Hematopoietic multipotent progenitor cell treated with erythropoietin and hydrocortisone succinate and interleukin-3 and kit ligand, for 17 days (in vitro differentiated cells): Measurements from ENCODE around the gene CYP3A7.
A peak's percentile ranks its signal among the peaks of the same experiment; 100 is the strongest.
"Not testable (repeated sequence)": the region's sequence is repeated elsewhere in the genome, so short reads cannot be mapped to it uniquely, and the experiment has no call there.

Source experiments
- DNase-seq: peaks from one replicate; pipeline ENCODE4 v3.0.0-alpha.2; 2015; ENCODE audit warnings: low spot score

Gene CYP3A7

DNA sequence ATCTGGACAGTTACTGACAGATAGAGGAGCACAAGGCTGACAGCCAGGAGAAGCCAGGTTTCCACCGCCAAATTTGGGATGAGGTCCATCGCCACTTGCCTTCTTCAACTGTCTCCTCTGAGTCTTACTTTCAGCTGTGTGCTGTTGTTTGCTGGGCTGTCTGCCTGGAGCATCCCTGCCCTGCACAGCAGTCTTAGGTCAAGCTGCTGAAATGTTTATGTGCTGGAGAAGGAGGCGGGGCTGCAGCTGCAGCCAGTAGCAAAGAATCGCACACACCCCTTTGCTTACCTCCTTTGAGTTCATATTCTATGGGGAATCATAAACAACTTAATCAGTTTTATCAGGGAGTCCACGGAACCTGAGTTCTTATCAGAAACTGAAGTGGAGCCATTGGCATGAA is 35.0 kb downstream of the CYP3A7 start:
- no peak for DNase-seq

DNA sequence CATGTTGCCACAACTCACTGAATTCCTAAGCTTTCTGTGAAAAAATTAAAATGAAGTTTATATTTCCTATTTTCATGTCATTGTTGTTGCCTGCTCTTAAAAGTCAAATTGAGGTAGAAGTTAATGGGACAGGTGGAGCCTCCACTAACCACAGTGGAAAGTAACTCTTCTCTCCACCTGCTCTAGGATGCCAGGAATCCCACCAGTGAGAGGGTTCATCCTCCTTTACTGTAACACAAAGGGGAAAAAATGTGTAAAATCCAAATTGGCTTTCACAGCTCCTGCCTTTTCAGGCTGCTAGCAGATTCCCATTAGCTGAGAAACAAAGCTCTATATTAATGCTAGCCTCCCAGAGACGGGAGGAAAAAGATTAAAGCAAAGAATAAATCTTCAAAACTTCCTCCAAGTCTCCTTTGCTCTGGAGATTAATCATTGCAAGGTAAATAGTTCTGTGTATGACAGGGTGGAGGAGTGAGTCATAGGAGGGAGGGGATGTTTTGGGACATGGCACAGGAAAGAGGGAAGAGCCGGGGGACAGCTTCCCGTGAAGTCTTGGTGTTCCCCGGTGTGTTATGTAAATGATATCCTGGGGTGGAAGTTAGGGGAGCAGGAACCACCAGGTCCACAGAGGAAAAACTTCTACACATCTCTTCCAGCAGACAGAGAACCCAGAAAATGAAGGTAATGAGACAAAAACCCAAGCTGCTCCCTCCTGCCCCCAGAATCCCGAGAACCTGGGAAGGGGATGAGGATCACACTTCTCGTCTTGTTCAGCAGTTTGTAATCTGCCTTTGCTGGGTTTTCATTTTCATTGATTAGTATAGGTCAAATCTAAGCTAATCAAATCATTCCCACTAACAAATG is 35.9 kb downstream of the CYP3A7 start:
- not testable (repeated sequence) for DNase-seq

DNA sequence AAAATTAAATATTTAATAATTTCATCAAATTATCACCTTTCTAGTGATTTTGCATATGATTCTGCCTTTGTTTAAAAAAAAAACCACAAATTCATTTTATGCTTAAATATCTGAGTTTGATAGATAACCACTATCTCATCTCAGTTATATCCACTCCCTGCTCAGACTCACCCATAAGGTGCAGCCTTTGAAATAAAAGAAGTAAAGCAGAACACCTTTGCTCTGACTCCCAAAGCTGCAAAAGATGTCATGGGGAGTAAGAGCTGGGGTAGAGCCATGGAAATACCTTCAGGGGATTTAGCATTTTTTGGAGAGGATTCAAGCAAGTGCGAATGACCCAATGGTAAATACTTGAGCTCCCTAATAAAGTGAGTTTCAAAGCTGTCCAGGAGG is 40.1 kb downstream of the CYP3A7 start:
- no peak for DNase-seq

DNA sequence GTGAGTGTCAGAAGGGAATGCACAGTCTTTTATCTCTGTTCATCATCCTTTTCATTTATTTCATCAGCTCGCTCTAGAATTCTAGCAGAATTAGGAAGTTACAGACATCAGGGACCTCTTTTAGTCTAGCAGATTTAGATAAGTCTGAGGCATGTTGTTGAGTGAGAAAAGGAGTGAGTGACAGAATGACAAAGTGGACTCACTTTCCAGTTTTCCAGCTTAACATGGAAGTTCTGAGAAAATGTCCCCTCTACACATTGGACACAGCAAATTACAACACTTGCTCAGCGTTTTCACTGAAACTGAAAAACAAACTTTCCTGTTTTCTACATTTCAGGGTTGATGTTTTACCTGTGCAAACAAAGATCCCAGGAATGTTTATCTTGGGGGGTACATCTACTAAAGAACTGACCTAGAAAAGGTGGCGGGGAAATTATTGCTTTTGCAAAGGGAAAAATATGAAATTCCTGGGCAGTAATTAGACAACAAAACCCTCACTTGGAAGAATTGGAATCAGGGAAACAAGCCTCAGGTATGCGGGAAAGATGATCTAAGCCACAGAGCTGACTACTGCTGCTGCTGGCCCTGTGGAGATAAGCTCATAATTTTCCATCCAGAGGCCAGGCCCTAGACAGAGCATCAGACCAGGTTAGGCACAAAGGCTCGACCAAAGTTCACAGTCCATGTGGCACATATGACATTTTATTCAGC is 40.6 kb downstream of the CYP3A7 start:
- DNase-seq = no peak

DNA sequence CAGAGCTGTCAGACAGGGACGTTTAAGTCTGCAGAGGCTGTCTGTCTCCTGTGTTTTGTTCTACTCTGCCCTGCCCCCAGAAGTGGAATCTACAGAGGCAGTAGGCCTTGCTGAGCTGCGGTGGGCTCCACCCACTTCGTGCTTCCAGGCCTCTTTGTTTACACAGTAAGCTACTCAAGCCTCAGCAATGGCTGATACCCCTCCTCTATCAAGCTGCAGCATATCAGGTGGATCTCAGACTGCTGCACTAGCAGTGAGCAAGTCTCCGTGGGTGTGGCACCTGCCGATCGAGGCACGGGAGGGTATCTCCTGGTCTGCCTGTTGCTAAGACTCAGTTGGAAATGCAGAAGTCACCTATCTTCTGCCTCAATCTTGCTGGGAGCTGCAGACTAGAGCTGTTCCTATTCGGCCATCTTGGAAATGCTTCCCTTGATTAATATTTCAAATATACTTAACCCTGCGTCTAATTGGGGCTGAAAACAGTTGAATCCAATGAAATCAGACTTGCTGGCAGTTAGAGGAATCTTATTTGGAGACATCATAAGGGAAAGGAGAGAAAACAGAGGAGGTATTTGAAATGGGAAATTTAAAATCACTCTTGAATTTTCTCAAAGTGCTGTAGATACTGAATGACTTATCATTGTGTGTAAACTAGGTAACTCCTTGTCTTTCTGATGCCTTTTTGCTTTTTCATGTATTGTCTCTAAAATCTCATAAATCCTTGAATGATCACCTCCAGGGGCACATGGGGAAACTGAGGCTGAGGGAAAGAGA is 41.4 kb downstream of the CYP3A7 start:
- peak; percentile 57 for DNase-seq

DNA sequence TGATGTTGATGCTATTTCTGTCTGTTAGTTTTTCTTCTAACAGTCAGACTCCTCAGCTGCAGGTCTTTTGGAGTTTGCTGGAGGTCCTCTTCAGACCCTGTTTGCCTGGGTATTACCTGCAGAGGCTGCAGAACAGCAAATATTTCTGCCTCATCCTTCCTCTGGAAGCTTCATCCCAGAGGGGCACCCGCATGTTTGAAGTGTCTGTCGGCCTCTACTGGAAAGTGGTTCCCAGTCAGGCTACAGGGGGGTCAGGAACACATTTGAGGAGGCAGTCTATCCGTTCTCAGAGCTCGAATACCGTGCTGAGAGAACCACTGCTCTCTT is 41.9 kb downstream of the CYP3A7 start:
- DNase-seq = no peak

DNA sequence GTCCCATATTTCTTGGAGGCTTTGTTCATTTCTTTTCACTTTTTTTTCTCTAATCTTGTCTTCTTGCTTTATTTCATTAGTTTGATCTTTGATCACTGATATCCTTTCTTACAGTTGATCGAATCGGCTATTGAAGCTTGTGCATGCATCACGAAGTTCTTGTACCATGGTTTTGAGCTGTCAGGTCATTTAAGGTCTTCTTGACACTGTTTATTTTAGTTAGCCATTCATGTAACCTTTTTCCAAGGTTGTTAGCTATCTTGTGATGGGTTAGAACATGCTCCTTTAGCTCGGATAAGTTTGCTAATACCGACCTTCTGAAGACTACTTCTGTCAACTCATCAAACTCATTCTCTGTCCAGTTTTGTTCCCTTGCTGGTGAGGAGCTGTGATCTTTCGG is 42.4 kb downstream of the CYP3A7 start:
- not testable (repeated sequence) for DNase-seq

DNA sequence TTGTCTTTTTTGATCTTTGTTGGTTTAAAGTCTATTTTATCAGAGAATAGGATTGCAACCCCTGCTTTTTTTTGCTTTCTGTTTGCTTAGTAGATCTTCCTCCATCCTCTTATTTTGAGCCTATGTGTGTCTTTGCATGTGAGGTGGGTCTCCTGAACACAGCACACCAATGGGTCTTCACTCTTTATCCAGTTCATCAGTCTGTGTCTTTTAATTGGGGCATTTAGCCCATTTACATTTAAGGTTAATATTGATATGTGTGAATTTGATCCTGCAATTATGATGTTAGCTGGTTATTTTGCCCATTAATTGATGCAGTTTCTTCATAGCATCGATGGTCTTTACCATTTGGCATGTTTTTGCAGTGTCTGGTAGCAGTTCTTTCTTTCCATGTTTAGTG is 43.3 kb downstream of the CYP3A7 start:
- not testable (repeated sequence) for DNase-seq

DNA sequence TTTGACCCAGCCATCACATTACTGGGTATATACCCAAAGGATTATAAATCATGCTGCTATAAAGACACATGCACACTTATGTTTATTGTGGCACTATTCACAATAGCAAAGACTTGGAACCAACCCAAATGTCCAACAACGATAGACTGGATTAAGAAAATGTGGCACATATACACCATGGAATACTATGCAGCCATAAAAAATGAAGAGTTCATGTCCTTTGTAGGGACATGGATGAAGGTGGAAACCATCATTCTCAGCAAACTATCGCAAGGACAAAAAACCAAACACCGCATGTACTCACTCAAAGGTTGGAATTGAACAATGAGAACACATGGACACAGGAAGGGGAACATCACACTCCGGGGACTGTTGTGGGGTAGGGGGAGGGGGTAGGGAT is 44.1 kb downstream of the CYP3A7 start:
- not testable (repeated sequence) for DNase-seq

DNA sequence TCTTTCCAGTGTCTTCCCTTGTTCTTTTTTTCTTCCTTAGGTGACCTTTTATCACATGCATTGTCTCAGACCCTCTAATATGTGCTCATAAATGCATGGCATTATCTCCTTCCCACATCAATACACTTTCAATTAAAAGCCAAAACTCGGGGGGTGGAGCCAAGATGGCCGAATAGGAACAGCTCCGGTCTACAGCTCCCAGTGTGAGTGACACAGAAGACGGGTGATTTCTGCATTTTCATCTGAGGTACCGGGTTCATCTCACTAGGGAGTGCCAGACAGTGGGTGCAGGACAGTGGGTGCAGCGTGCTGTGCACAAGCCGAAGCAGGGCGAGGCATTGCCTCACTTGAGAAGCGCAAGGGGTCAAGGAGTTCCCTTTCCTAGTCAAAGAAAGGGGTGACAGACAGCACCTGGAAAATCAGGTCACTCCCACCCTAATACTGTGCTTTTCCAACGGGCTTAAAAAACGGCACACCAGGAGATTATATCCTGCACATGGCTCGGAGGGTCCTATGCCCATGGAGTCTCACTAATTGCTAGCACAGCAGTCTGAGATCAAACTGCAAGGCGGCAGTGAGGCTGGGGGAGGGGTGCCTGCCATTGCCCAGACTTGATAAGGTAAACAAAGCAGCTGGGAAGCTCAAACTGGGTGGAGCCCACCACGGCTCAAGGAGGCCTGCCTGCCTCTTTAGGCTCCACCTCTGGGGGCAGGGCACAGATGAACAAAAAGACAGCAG is 49.0 kb downstream of the CYP3A7 start:
- DNase-seq = not testable (repeated sequence)

DNA sequence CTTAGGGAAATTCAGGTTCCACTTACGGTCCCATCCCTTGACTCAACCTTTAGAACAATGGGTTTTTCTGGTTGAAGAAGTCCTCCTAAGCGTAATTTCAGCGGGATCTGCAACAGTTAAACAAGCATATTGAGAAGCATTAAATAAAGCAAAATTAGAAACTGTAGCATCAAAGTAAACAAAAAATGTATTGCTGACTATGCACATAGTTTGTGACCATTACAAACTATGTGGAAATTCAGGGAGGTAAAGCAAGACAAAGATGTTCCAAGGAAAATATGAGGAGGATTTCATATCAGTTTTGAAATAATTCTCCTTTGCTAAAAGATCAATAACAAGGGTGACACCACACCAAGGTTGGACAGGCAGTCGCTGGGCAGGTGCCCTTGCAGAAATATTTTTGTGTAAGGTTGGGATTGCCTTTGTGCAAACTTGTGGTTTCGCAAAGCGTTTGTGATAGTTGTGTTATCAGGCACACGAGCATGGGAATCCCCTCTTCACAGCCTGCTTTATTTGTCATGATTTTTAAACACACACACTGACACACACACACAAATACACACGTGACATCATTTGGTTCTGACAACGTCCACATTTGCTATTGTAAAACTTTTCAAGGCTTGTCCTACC is 49.8 kb downstream of the CYP3A7 start:
- DNase-seq = no peak

DNA sequence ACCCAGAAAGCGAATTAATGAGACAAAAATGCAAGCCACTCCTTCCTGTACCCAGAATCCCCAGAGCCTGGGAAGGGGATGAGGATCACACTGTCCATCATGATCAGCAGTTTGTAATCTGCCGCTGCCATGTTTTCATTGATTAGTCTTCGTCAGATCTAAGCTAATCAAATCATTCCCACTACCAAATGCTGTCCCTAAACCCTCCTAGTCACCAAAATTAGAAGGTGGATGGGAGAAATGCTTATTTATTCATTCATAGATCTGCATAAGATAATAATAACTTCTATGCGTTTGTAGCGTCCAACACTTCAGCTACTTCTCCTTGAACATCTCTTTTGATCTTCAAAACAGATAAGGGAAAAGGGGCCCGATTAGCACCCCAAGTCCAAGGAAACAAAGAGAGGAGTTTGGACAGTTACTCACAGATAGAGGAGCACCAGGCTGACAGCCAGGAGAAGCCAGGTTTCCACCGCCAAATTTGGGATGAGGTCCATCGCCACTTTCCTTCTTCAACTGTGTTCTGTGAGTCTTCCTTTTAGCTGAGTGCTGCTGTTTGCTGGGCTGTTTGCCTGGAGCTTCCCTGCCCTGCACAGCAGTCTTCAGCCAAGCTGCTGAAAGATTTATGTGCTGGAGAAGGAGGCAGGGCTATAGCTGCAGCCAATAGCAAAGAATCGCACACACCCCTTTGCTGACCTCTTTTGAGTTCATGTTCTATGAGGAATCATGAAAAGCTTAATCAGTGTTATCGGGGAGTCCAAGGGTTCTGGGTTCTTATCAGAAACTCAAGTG is 55.4 kb downstream of the CYP3A7 start, which contains the start of gene CYP3A5:
Gene CYP3A5, minus strand, starts transcription at position 597 of the 792 bp plus-strand sequence. Its CDS starts 100 bp downstream, at position 497.
- no peak for DNase-seq

DNA sequence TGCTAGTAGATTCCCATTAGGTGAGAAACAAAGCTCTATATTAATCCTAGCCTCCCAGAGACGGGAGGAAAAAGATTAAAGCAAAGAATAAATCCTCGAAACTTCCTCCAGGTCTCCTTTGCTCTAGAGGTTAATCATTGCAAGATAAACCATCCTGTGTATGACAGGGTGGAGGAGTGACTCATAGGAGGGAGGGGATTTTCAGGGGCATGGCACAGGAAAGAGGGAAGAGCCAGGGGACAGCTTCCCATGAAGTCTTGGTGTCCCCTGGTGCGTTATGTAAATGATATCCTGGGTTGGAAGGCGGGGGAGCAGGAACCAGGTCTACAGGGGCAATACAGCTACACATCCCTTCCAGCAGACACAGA is 56.0 kb downstream of the CYP3A7 start:
- no peak for DNase-seq

DNA sequence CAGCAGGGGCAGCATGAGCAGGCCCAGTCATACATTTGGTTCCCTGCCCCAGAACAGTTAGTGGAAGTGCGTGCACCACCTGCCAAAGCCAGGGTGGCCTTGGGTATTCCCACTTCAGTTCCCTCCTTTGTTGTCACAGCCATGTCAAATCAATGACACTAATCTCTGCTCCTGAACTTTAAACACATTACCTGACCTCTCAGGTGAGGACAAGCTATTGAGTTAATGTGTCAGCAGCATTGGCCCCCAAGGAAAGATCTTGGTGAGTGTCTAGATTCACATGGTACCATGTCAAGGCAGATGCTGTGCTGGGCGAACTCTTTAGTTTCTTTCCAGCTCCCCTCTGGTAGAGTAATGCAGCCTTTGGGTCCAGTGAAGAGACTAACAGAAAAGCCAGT is 57.3 kb downstream of the CYP3A7 start:
- DNase-seq = no peak

DNA sequence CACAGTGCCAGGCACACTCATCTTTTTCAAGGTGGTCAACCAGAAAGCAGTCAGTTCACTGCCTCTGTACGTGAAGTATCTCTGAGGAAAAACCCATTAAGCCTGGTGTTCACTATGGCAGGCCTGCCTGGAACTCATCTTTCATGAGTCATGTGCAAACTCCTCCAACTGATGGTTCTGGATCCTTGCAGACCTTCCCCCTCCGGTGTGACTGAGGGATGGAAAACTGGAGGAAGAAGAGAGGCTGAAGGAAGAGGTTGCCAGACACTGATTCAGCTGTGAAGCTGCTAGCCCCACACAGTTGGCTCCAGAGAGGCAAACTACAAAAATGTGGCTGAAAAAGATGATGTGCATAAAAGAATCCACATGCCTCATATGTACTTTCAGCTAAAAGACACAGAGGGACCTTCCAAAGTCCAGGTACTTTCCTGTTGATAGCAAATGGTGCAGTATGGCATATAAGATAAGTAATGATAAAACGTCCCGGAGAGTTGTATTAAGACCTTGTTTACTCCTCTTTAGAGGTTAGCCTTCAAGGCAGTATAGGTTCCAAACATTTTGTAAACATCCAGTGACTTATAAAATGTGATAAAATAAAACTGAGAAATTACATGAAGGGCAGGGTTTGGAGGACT is 57.9 kb downstream of the CYP3A7 start:
- DNase-seq = no peak

DNA sequence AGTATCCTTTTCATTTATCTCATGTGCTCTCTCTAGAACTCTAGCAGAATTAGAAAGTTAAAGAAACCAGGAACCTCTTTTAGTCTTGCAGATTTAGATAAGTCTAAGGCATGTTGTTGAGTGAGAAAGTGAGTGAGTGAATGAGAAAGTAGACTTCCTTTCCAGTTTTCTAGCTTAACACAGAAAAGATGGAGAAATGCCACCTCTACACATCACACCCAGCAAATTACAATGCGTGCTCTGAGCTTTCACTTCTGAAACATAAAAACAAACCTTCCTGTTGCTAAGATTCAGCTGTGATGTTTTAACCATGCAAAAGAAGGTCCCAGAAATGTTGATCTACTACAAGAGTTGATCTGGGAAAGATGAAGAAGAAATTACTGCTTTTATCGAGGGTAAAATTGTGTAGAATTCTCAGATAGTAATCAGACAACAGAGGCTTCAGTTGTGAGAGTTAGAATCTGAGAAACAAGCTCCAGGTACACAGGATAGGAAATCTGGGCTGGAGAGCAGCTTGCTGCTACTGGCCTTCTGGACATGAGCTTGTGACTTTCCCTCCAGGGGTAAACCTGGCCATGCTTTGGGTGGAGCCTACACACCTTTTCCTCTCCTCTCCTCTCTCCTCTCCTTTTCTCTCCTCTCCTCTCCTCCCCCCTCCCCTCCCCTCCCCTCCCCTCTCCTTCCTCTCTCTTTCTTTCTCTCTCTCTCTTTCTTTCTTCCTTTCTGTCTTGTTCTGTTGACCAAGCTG is 59.8 kb downstream of the CYP3A7 start:
- DNase-seq = no peak

DNA sequence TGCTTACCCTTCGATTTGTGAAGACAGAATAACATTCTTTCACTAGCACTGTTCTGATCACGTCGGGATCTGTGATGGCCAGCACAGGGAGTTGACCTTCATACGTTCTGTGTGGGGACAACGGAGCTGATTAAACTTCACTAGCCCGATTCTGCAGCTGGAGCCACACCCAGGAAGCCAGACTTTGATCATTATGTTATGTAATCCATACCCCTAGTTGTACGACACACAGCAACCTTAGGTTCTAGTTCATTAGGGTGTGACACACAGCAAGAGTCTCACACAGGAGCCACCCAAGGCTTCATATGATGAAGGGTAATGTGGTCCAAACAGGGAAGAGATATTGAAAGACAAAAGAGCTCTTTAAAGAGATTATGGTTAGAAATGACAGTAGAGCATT is 62.4 kb downstream of the CYP3A7 start:
- DNase-seq = no peak

DNA sequence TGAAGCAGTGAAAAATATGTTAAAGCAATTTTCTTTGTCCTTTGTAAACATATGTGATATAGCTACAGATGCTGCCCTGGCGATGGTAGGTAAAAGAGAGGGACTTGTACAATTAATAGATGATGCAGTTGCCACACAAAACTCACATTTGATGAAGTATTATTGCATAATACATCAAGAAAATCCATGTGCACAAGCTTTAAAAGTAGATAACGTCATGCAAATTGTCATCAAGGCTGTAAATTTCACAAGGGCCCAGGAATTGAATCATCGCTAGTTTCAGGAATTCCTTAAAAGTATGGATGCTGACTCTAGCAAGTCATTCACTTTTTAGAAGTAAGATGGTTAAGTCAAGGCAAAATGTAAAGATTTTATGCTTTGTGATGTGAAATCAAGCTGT is 65.2 kb downstream of the CYP3A7 start:
- no peak for DNase-seq

DNA sequence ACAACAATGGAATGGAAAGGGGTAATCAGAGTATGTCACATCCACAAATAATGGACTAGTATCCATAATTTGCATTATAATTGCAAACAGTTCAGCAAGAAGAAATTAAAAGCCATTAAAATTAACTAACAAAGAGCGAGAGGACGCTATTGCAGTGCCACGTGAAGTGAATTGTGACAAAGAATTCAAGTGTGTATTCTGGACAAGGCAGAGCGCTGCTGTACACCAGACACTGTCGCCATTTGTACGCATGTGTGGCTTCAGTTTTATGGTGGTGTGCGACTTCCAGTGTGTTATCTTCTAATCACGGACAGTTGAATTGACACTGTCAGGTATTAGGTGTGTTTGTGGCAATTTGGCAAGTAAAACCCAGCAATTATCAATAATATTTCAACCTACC is 66.5 kb downstream of the CYP3A7 start:
- no peak for DNase-seq

DNA sequence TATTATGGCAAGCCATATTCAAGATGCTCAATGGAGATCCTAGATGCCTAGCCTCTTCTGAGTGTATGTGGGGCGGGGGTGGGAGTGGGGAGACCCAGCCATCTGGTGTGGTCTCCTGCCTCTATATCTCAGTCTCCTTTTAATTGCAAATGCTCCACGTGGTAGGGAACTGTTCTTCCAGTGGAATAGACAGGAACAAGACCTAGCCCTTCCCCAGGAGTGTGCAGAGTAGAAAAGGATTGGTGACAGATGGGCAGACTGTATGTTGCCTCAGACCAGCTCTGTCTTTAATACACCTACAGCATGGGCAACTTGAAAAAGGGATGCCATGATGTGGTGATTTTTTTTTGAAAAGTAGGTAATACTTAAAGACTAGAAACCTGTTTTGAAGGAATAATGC is 67.8 kb downstream of the CYP3A7 start:
- DNase-seq = no peak
